22Rv1 (cell line): ENCODE data around the gene SMG7.

ENCODE experiments used
- H3K27ac ChIP-seq: fragments of 450-650 bp; 2 replicates; pipeline ENCODE4 v1.5.1; 2017
- ZFX ChIP-seq: fragments of 450-650 bp; IDR thresholded peaks from 2 replicates; pipeline ENCODE4 v1.6.1; 2017; ENCODE audit warnings: antibody characterized with exemption, borderline replicate concordance
- TF ChIP-seq, protein P1 (sequence below): fragments of 450-650 bp; IDR thresholded peaks from 2 replicates; pipeline ENCODE4 v1.5.1; 2017; ENCODE audit warnings: mild to moderate bottlenecking

The SMG7 gene

DNA sequence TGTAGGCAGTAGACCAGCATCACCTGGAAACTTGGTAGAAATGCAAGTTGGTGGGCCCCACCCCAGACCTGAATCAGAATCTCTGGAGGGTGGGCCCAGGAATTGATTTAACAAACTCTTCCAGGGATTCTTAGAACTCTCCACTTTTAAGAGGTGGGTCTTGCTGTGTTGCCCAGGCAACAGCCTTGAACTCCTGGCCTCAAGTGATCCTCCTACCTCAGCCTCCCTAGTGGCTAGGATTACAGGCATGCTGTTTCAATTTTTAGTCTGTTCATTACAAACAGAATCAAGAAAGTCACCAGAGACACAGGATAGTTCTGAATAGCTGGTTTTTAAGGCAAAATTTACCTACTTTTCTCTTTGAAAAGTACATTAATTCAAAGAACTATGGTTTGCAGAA is 86.8 kb downstream of the SMG7 start:
- no peak overlapping the region for H3K27ac ChIP-seq
- TF ChIP-seq ZFX, result no peak

DNA sequence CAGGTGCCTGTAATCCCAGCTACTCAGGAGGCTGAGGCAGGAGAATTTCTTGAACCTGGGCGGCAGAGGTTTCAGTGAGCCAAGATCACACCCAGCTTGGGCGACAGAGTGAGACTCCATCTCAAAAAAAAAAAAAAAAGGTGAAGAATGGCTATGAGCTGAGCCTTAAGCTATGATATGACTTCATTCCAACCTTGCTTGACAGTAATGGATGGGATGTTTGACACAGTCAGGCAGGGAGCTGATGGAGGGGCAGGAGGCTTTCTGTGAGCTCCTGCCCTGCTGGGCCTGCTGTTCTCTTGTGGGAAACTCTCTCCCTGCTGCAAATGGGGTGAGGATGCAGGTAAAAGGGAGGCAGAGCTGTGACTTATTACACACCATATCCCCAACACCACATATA is 90.4 kb downstream of the SMG7 start:
- H3K27ac ChIP-seq, result no peak overlapping the region
- TF ChIP-seq, protein P1, sequence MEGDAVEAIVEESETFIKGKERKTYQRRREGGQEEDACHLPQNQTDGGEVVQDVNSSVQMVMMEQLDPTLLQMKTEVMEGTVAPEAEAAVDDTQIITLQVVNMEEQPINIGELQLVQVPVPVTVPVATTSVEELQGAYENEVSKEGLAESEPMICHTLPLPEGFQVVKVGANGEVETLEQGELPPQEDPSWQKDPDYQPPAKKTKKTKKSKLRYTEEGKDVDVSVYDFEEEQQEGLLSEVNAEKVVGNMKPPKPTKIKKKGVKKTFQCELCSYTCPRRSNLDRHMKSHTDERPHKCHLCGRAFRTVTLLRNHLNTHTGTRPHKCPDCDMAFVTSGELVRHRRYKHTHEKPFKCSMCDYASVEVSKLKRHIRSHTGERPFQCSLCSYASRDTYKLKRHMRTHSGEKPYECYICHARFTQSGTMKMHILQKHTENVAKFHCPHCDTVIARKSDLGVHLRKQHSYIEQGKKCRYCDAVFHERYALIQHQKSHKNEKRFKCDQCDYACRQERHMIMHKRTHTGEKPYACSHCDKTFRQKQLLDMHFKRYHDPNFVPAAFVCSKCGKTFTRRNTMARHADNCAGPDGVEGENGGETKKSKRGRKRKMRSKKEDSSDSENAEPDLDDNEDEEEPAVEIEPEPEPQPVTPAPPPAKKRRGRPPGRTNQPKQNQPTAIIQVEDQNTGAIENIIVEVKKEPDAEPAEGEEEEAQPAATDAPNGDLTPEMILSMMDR, result no peak
- no peak for TF ChIP-seq ZFX

DNA sequence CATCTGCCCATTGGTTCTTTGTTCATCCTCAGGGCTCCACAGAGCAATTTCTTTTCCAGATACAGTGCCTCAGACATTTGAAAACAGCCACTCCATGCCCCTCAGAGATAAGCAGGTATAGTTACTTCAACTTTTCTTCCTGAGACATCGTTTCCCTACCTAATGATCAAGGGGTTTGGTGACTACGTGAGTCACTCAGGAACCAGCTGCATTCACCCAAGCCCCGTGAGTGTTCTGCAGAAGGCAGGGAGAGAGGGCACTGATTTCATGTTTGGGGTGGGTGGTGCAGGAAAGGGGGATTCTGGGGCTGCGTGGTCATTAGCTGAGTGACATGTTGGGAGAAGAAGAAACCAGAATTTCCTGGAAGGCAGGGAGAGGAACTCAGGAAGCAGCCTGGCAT is 93.0 kb downstream of the SMG7 start:
- no peak overlapping the region for H3K27ac ChIP-seq
- TF ChIP-seq, protein P1, result no peak
- TF ChIP-seq ZFX, result no peak

DNA sequence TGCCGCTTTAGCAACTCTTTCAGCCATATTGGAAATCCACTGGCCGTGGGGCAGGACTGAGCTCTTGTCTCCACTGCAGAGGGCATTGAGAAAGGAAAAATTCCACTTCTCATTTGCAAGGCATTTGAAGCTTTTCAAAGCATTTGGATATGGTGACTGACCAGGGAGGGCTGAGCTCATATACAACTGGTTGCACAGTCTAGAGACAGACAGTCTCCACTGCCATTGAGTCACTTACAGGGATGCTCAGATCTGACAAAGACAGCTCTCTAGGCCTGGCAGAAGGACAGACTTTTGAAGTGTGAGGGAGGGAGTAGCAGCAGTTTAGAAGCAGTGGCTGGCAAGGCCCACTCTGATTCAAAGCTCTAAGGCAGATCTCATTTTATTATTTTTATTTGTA is 93.7 kb downstream of the SMG7 start:
- TF ChIP-seq, protein P1, result no peak
- TF ChIP-seq ZFX, result no peak
- no peak overlapping the region for H3K27ac ChIP-seq

DNA sequence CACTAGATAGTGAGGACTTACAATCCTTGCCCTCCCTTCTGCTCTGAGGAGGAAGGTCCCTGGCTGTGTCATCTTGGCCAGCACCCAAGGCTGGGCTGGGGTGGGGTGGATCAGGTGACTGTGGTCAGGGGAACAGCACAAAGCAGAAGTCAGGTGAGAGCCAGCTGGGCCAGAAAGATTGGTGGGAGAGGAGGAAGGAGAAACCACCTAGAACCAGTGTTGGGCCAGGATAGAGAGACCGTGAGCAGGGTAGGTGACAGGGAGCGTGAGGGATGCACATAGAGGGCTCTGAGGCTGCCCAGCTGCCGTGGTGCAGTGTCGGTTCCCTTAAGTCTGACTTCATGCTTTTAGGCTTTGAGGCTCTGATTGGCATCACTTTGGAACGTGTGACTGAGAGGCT is 95.3 kb downstream of the SMG7 start:
- TF ChIP-seq, protein P1, result no peak
- TF ChIP-seq ZFX, result no peak
- no peak overlapping the region for H3K27ac ChIP-seq

DNA sequence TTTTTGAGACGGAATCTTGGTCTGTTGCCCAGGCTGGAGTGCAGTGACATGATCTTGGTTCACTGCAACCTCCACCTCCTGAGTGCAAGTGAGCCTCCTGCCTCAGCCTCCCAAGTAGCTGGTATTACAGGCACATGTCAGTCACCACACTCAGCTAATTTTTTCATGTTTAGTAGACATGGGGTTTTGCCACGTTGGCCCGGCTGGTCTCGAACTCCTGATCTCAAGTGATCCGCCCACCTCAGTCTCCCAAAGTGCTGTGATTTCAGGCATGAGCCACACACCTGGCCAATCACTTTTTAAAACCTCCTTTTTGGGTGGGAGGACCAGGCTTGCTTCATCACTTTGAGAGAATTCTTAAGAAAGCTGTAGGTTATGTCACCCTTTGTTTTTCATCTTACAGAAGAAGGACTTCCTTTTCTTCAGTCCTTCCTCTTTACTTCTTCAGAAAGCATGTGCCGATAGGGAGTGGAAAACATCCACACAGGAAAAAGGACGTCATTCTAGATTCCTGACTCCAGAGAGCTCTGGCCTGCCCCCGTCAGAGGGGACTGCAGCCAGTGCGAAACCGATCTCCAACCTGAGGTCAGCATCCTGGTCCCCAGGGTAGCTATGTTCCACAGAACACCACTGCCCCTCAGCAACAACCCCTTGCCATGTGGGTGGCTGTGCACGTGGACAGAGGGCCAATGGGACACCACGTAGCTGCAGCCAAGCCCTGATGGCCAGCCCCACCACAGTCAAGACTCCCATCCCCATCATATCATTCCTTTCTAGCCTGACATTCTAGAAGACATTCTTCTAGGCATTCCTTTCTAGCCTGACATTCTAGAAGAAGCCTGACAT is 96.1 kb downstream of the SMG7 start:
- no peak overlapping the region for H3K27ac ChIP-seq
- no peak for TF ChIP-seq ZFX
- TF ChIP-seq, protein P1, result no peak

DNA sequence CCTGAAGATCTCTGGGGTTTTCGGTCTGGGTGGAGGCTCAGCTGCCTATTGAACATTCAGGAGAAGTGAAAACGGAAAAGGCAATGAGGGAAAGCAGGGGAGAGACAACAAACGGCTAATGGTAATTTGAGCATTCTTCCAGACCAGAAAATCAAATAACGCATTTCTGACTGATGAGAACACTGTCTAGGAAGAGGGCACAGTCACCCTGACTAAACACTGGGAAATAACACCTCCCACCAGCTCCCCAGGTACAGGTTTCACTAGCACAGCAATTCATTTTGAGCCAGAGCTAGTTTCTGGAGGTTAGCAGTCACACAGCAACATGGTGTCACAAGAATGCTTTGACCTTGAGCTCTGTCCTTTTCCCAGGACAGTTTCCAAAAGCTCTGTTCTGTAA is 96.8 kb downstream of the SMG7 start:
- TF ChIP-seq, protein P1, result no peak
- no peak for TF ChIP-seq ZFX
- no peak overlapping the region for H3K27ac ChIP-seq
